Spinal cord (tissue), 10 donors: ENCODE data around the gene CTNNBIP1. TPM values are rescaled to one million over a fixed set of nuclear protein-coding genes. Genes with fewer than 3 reads are reported as not detected.

Source experiments
- DNase-seq, 6 donors: peaks; one replicate each; pipeline versions ENCODE4 v3.0.0 to v3.0.0-alpha.2; 2013 to 2015; ENCODE audit warnings: low spot score in 6 of 6, low read depth in 4 of 6
- H3K27ac ChIP-seq: one replicate; pipeline ENCODE4 v1.5.1; 2013; ENCODE audit warnings: low read depth, low read length, control low read depth
- H3K27me3 ChIP-seq: one replicate; pipeline ENCODE4 v1.6.1; 2013; ENCODE audit warnings: low read length; ENCODE audit not compliant: control insufficient read depth, insufficient read depth
- H3K36me3 ChIP-seq: one replicate; pipeline ENCODE4 v1.6.1; 2013; ENCODE audit warnings: low read length; ENCODE audit not compliant: control insufficient read depth, insufficient read depth
- H3K4me1 ChIP-seq: one replicate; pipeline ENCODE4 v1.6.1; 2013; ENCODE audit warnings: low read length; ENCODE audit not compliant: control insufficient read depth, insufficient read depth
- H3K4me3 ChIP-seq: one replicate; pipeline ENCODE4 v1.5.1; 2013; ENCODE audit warnings: low read depth, low read length, control low read depth
- H3K9me3 ChIP-seq: one replicate; pipeline ENCODE4 v1.6.1; 2013; ENCODE audit warnings: low read length; ENCODE audit not compliant: control insufficient read depth, insufficient read depth
- WGBS: methylation state at CpG from one replicate; pipeline ENCODE4 v1.1.5; 2013; ENCODE audit warnings: missing lambda C conversion rate; ENCODE audit not compliant: insufficient coverage; 5-methylcytosine and 5-hydroxymethylcytosine counted together
- polyA plus RNA-seq, 2 donors: library from polyadenylated mRNA; unstranded; fragments of 120-200 nt; gene quantifications; one replicate each; pipeline ENCODE4 v1.2.1, GENCODE V29; 2013; ENCODE audit not compliant: insufficient read length in 2 of 2
- total RNA-seq, 2 donors: library from RNA; depleted of rRNA in 1 of 2; stranded (reverse); fragments of 120-200 nt in 1 of 2; fragments of >200 nt in 1 of 2; gene quantifications; one replicate each; pipeline versions ENCODE4 v1.2.3 to v1.2.4, GENCODE V29; 2013 to 2014
- donor health status: healthy.

Gene CTNNBIP1
- total and polyA plus RNA-seq, 4 donors: 30.1 to 69.5 (median 54.2) TPM

GRCh38 chr1:9827558-9828185 lies 82.4 kb downstream of the CTNNBIP1 start:
- no peaks in the 10 kb centered on the region for H3K27me3 ChIP-seq
- peaks cover 18% of the 10 kb centered on the region for H3K4me1 ChIP-seq
- H3K36me3 ChIP-seq: no peaks in the 10 kb centered on the region
- no peak overlapping the region for H3K27ac ChIP-seq
- 76% methylated on average over 18 of the region's 24 CpGs for WGBS
- H3K4me3 ChIP-seq: no peak overlapping the region
- no peaks in the 10 kb centered on the region for H3K9me3 ChIP-seq
- DNase-seq: no peak

- H3K27ac ChIP-seq: no peak overlapping the region
- no peak for DNase-seq
- no peaks in the 10 kb centered on the region for H3K9me3 ChIP-seq
- no peak overlapping the region for H3K4me3 ChIP-seq
- WGBS: 67% methylated on average over 3 of the region's 3 CpGs
- no peaks in the 10 kb centered on the region for H3K36me3 ChIP-seq
- no peaks in the 10 kb centered on the region for H3K27me3 ChIP-seq
- peaks cover 18% of the 10 kb centered on the region for H3K4me1 ChIP-seq
Measured at GRCh38 chr1:9826616-9827015, 83.5 kb downstream of the CTNNBIP1 start.

GRCh38 chr1:9826087-9826486 lies 84.0 kb downstream of the CTNNBIP1 start:
- Histone ChIP-seq H3K27ac (no peak overlapping the region), H3K36me3 (no peaks in the 10 kb centered on the region), H3K27me3 (no peaks in the 10 kb centered on the region), H3K9me3 (no peaks in the 10 kb centered on the region), H3K4me3 (no peak overlapping the region), H3K4me1 (peaks cover 20% of the 10 kb centered on the region)
- DNase-seq: no peak
- no CpG with 5 or more reads among the region's 3 CpGs for WGBS

- no peaks in the 10 kb centered on the region for H3K36me3 ChIP-seq
- 34% methylated on average over 12 of the region's 17 CpGs for WGBS
- H3K4me3 ChIP-seq: no peak overlapping the region
- H3K27ac ChIP-seq: no peak overlapping the region
- H3K4me1 ChIP-seq: peaks cover 22% of the 10 kb centered on the region
- no peaks in the 10 kb centered on the region for H3K27me3 ChIP-seq
- no peak for DNase-seq
- H3K9me3 ChIP-seq: no peaks in the 10 kb centered on the region
Measured at GRCh38 chr1:9825093-9826074, 84.7 kb downstream of the CTNNBIP1 start.

GRCh38 chr1:9824702-9825089 lies 85.4 kb downstream of the CTNNBIP1 start:
- Histone ChIP-seq H3K27ac (no peak overlapping the region), H3K4me1 (peaks cover 22% of the 10 kb centered on the region), H3K9me3 (no peaks in the 10 kb centered on the region), H3K36me3 (peaks cover 4% of the 10 kb centered on the region), H3K27me3 (no peaks in the 10 kb centered on the region), H3K4me3 (peak overlapping the region; percentile 73)
- DNase-seq: no peak
- WGBS: 28% methylated on average over 9 of the region's 12 CpGs

GRCh38 chr1:9823943-9824701 lies 85.9 kb downstream of the CTNNBIP1 start, which contains the start of gene CLSTN1:
TSS of gene CLSTN1 (minus strand) at chr1:9823965. CDS start at chr1:9823733, 232 bp downstream.
- H3K4me3 ChIP-seq: peak within 1 kb of the TSS; percentile 82
- peak within 1 kb of the TSS; percentile 69 for H3K27ac ChIP-seq
- peaks cover 4% of the 10 kb centered on the region for H3K36me3 ChIP-seq
- no peaks in the 10 kb centered on the region for H3K27me3 ChIP-seq
- DNase-seq: peak in 5 of 6 donors; percentile 84 to 97 (median 89)
- peaks cover 22% of the 10 kb centered on the region for H3K4me1 ChIP-seq
- under 1% methylated on average over 84 of the region's 93 CpGs for WGBS
- no peaks in the 10 kb centered on the region for H3K9me3 ChIP-seq

- H3K36me3 ChIP-seq: peaks cover 4% of the 10 kb centered on the region
- no peaks in the 10 kb centered on the region for H3K9me3 ChIP-seq
- no peak for DNase-seq
- no peak overlapping the region for H3K27ac ChIP-seq
- peak overlapping the region; percentile 82 for H3K4me3 ChIP-seq
- H3K4me1 ChIP-seq: peaks cover 22% of the 10 kb centered on the region
- 0% methylated on average over 40 of the region's 40 CpGs for WGBS
- H3K27me3 ChIP-seq: no peaks in the 10 kb centered on the region
Measured at GRCh38 chr1:9823693-9823942, 86.5 kb downstream of the CTNNBIP1 start.

GRCh38 chr1:9822897-9823692 lies 87.0 kb downstream of the CTNNBIP1 start:
- peak in 2 of 6 donors; percentile 56 to 78 for DNase-seq
- H3K4me3 ChIP-seq: peak overlapping the region; percentile 82
- H3K36me3 ChIP-seq: peaks cover 5% of the 10 kb centered on the region
- H3K4me1 ChIP-seq: peaks cover 22% of the 10 kb centered on the region
- H3K27me3 ChIP-seq: no peaks in the 10 kb centered on the region
- under 1% methylated on average over 71 of the region's 71 CpGs for WGBS
- no peaks in the 10 kb centered on the region for H3K9me3 ChIP-seq
- no peak overlapping the region for H3K27ac ChIP-seq

- H3K9me3 ChIP-seq: no peaks in the 10 kb centered on the region
- peaks cover 7% of the 10 kb centered on the region for H3K36me3 ChIP-seq
- peak overlapping the region; percentile 82 for H3K4me3 ChIP-seq
- H3K27me3 ChIP-seq: no peaks in the 10 kb centered on the region
- peaks cover 22% of the 10 kb centered on the region for H3K4me1 ChIP-seq
- DNase-seq: peak in 1 of 6 donors; percentile 50
- 3% methylated on average over 5 of the region's 8 CpGs for WGBS
- no peak overlapping the region for H3K27ac ChIP-seq
Measured at GRCh38 chr1:9822490-9822889, 87.6 kb downstream of the CTNNBIP1 start.
